T follicular helper cell (primary cell): ENCODE data around the gene TMEM38B.

Experiments
- DNase-seq: peaks from one replicate; pipeline ENCODE4 v3.0.0-alpha.2; 2020; ENCODE audit warnings: low read depth
- total RNA-seq, 2 experiments: gene quantifications; one replicate each; lab custom pipeline; 2026; lab: John Stamatoyannopoulos, UW

Gene TMEM38B
- 11.9 to 24.2 reads per million in 2 experiments for total RNA-seq

- DNase-seq, result peak; percentile 66
These were observed at the start of gene TMEM38B for GRCh38 chr9:105694190-105694847. TSS of gene TMEM38B (plus strand) at chr9:105694541. CDS start at chr9:105694661, 120 bp downstream.

- no peak for DNase-seq
These were observed 47.3 kb upstream of the TMEM38B start for GRCh38 chr9:105646879-105647594.

DNA sequence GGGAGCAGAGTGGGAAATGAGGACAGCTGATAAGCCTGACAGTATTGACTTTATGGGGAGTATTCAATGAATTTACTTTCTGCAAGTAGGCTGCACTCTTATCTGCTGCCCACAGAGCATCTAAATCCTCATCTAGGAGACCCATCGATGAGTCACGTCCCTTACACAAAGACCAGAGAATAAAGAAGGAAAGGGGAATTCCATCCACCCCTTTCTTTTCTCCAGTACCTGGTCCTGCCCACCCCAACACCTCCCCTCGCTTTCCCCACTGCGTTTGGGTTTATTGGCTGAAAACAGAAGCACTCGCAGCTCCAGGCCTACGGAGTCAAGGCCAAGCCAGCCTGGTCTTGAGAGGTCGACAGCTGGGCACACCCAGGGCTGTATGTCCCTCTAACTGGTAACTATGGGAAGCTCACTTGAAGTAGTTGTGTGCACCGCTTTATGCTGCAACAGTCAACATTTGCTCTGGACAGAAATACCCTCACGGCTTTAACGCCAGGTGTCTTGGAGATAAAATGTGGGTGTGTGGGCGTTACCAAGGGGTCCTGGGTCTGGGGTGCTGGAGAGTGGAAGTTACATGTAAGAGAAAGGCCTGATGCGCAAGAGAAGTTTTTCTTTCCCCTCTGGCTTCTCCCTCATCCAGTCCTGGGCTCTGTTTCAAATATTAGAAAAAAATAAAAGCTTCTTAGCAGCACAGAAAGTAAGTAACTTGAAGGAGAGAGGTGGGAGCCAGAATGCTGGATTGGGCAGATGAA is 46.6 kb upstream of the TMEM38B start:
- DNase-seq, result no peak

GRCh38 chr9:105651806-105652205 is 42.5 kb upstream of the TMEM38B start:
- DNase-seq, result no peak

GRCh38 chr9:105656131-105656921 is 38.0 kb upstream of the TMEM38B start:
- DNase-seq, result no peak

- DNase-seq, result no peak
These were observed 36.0 kb upstream of the TMEM38B start for GRCh38 chr9:105658351-105658750.

GRCh38 chr9:105661011-105661410 is 33.3 kb upstream of the TMEM38B start:
- DNase-seq, result no peak

DNA sequence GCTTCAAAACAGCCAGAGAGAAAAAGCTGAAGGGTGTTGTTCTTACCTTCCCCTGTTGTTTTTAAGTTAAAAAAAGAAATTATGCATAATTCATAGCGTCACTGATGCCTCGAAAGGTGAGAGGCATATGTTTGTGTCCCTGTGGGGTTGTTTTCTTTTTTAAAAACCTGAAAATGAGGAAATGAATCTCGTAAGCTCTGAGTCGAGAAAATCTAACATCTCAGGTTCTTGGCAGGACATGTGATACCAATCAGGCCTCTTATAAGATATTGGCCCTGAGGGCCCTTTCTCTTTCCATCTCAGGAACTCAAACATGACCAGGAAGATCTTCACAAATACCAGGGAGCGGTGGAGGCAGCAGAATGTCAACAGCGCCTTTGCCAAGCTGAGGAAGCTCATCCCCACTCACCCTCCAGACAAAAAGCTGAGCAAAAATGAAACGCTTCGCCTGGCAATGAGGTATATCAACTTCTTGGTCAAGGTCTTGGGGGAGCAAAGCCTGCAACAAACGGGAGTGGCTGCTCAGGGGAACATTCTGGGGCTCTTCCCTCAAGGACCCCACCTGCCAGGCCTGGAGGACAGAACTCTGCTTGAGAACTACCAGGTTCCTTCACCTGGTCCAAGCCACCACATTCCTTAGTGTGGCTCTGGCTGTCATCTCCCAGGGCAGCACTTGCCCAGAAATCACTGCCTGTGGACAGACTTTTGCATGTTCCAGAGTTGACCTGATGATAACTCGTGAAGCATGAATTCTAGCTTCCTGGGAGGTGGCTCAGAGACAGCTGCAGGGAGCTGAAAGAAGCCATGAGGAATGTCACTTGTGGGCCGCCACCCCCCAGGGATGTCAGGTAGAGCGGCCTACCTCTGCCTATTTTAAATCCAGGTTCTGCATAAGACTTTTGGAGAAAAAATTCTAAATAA is 31.9 kb upstream of the TMEM38B start, which contains the start of gene TAL2:
Gene TAL2, plus strand, starts transcription at position 274 of the 921 bp plus-strand sequence. Its CDS starts 40 bp downstream, at position 314.
- no peak for DNase-seq

DNA sequence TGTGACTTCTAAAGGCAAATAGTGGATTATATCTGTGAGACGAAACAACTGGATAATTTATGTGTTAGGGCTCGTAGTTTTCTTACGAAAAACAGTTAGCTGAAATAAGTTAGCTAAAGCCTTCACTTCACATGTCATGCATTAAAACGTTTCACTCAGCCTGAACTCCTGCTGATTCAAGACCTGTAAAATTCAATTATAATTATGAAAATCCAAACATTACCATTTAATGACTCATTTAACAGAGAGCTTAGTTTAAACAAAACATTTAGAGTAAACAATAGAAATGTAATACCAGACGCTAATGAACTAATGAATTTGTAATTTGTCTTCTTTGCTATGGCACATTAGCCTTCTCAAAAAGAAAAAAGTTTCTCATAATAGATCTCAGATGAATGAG is 30.4 kb upstream of the TMEM38B start:
- DNase-seq, result no peak

GRCh38 chr9:105667867-105668266 is 26.5 kb upstream of the TMEM38B start:
- DNase-seq, result no peak

DNA sequence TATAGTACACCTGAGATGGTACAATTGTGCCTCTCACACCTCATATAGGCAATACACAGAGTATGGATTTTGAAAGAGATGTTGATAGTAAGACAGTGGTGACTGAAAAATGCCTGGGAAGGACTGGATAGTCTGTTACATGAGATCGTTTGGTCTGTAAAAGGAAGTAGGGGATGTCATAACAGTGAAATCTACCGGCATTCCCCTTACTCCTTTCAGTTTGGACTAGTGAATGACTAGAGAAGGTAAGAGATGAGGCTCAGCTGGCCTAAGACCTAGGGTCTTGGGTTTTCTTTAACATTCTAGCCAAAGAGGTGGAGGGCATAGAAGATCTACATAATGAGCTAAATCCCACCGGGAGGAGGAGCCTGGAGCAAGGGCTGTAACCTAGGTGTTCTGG is 24.0 kb upstream of the TMEM38B start:
- no peak for DNase-seq

DNA sequence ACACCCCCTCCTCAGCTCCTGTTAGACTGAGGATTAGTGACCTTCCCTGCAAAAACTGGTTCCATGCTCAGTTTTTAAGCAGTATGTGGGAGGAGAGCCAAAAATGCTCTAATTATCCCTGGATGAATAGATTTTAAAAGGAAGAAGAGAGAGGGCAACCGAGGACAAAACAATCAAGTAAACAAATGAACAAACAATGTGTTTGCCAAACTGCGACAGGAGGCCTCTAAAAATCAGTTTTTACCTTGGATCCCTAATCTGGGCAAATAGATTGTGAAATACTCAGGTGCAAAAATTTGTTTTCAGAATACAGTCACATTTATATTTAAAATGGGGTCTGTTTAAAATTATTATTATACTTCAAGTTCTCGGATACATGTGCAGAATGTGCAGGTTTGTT is 23.6 kb upstream of the TMEM38B start:
- DNase-seq, result no peak

DNA sequence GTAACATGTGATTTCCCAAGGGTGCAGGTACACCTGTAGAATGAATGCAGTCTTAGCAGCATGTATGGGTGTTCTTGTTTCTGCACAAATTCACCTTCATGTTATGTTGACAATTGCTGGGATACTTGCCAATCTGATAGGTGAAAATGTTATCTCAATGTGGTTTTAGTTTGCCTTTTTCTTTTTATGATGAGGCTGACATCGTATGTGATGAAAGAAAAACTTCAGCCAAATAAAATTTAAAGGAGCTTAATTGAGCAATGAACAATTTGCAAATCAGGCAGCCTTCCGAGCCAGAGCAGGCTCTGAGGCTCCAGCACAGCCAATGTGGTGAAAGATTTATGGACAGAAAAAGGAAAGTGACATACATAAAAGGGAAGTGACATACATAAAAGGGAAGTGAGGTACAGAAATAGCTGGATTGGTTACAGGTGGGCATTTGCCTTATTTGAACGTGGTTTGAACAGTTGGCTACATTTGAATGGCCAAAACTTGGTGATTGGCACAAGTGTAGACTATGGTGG is 21.6 kb upstream of the TMEM38B start:
- DNase-seq, result no peak

GRCh38 chr9:105673850-105674387 is 20.4 kb upstream of the TMEM38B start:
- no peak for DNase-seq

GRCh38 chr9:105676351-105676923 is 17.9 kb upstream of the TMEM38B start:
- DNase-seq, result no peak

- no peak for DNase-seq
These were observed 16.2 kb upstream of the TMEM38B start for GRCh38 chr9:105678163-105678562.

DNA sequence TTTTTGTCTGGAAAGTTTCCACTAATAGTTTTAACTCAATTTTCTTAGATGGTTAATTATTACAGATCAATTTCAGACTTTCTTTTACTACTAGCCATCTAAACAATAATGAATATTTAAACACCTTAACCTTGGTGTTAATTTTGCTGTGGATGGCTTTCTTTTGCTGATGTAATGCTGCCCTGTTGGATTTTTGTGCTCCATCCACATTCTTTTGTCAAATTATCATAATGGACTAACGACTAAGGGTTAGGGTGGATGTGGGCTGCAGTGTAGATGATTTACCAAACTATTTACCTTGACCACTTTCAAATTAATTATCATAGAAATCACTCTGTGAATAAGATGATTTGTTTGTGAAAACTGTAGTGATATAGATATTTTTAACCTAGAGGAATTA is 15.6 kb upstream of the TMEM38B start:
- no peak for DNase-seq

- DNase-seq, result no peak
These were observed 14.9 kb upstream of the TMEM38B start for GRCh38 chr9:105679257-105680022.

DNA sequence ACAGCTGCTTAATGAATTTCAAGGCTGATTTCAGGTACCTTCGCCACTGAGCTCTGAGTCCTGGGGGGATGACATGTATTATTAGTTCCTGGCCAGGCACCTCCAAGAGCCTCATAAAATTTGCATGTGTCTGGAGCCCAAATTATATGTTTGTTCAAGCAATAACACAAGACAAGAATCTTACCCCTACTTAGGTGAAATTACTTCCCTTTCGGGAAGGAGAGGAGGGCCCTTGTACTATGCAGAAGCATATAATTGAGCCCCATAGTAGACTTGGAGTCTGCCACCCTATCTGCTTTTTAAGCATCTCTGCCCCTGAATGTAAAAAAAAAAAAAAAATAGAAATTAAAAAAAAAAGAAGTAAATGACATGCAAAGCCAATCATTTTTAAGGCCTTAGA is 13.0 kb upstream of the TMEM38B start:
- no peak for DNase-seq
